ENCODE measurements around the gene CACNA1D.

The CACNA1D gene

DNA sequence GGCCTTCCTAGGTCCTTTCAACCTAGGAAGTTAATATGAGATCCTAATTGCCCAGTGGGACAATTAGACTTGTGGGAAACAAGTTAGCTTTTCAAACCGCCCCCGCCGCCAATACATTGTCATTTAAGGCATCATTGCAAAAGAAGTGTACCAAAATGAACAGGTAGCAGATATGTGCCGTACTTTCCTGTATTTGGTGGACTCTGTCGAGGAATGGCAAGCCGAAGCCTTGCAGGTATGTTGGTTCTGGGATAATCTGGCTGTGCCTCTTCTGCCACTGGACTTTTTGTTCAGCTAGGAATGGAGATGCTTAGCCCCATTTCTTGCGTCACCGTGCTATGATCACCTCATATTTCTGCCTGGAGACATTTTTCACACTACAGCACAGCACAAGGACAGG lies 157.5 kb downstream of the CACNA1D start:
- TF ChIP-seq, protein P1, sequence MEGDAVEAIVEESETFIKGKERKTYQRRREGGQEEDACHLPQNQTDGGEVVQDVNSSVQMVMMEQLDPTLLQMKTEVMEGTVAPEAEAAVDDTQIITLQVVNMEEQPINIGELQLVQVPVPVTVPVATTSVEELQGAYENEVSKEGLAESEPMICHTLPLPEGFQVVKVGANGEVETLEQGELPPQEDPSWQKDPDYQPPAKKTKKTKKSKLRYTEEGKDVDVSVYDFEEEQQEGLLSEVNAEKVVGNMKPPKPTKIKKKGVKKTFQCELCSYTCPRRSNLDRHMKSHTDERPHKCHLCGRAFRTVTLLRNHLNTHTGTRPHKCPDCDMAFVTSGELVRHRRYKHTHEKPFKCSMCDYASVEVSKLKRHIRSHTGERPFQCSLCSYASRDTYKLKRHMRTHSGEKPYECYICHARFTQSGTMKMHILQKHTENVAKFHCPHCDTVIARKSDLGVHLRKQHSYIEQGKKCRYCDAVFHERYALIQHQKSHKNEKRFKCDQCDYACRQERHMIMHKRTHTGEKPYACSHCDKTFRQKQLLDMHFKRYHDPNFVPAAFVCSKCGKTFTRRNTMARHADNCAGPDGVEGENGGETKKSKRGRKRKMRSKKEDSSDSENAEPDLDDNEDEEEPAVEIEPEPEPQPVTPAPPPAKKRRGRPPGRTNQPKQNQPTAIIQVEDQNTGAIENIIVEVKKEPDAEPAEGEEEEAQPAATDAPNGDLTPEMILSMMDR (IDR thresholded peaks at IDR 0.05): no peak

GRCh38 chr3:53657651-53658050 lies 163.2 kb downstream of the CACNA1D start:
- TF ChIP-seq, protein P1 (IDR thresholded peaks at IDR 0.05): no peak

- TF ChIP-seq, protein P1 (IDR thresholded peaks at IDR 0.05): no peak
Observed at GRCh38 chr3:53658613-53659193, 164.3 kb downstream of the CACNA1D start.

GRCh38 chr3:53659996-53660395 lies 165.6 kb downstream of the CACNA1D start:
- TF ChIP-seq, protein P1 (IDR thresholded peaks at IDR 0.05): no peak

DNA sequence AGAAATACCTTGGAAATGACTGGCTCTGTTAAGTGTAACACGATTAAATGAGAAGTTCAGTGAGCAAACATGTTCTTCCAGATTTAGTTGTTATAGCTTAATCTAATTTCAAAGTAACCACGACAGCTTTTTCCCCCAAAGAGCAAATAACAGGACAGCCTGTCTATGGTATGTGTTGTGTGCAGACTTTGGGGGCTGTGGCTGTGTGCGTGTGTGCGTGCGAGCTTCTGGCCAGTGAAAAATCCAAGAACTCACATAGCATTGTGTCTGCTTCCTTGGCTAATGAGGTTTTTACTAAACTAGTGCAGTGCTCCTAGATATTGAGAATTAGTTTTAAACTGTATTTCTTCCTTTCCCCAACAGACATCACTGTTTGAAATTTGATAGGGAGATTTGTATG lies 167.1 kb downstream of the CACNA1D start:
- TF ChIP-seq, protein P1 (IDR thresholded peaks at IDR 0.05): no peak

- TF ChIP-seq, protein P1 (IDR thresholded peaks at IDR 0.05): no peak
Observed at GRCh38 chr3:53665608-53666425, 171.4 kb downstream of the CACNA1D start.

DNA sequence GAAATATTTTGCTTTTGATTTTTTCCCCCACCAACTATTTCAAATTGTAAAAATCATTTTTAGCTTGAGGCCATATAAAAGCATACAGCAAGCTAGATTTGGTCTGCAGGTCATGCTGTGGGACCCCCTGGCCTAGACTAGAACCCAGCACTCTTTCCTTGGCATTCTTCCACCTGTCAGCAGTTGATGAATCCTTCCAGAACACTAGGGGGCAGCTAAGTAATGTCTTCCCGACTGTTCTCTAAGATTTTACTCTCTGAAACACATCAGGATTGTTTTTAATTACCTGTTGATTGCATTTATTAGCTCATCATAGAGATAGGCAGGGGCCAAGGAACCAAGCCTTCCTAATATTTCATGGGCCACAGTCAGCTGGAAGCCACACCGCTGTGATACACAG lies 174.5 kb downstream of the CACNA1D start:
- TF ChIP-seq, protein P1 (IDR thresholded peaks at IDR 0.05): peak; percentile 60

Measured in LNCAP (cell line).